Body of pancreas (tissue), 4 donors: Measurements from ENCODE around the gene JOSD2. TPM values are rescaled to one million over a fixed set of nuclear protein-coding genes. Genes with fewer than 3 reads are reported as not detected.

Source experiments
- ATAC-seq: fragments of 150-250 bp; one replicate; pipeline ENCODE4 v1.9.1; 2016
- DNase-seq, 4 donors: peaks; one replicate each; pipeline ENCODE4 v3.0.0-alpha.2; 2019
- H3K27ac ChIP-seq, 4 donors: fragments of 200-600 bp; sonication (generic); 1 replicate in 3 of 4; 2 replicates in 1 of 4; pipeline versions ENCODE4 v1.5.1 to v1.6.1; 2016 to 2019; ENCODE audit warnings: mild to moderate bottlenecking in 1 of 4, mixed read lengths in 1 of 4, moderate library complexity in 1 of 4
- H3K27me3 ChIP-seq, 2 donors: fragments of 200-600 bp; sonication (generic); one replicate each; pipeline ENCODE4 v1.6.0; 2016; ENCODE audit warnings: mild to moderate bottlenecking in 1 of 2
- H3K36me3 ChIP-seq, 2 donors: fragments of 200-600 bp; sonication (generic); replicated peaks in 1 of 2; 2 replicates each; pipeline ENCODE4 v1.5.1; 2016; ENCODE audit warnings: low read depth in 2 of 2; ENCODE audit not compliant: insufficient read depth in 1 of 2
- H3K4me1 ChIP-seq: fragments of 200-600 bp; sonication (generic); one replicate; pipeline ENCODE4 v1.6.0; 2016
- H3K4me3 ChIP-seq, 2 donors: fragments of 200-600 bp; sonication (generic); 1 replicate in 1 of 2; 2 replicates in 1 of 2; pipeline ENCODE4 v1.5.1; 2016 to 2019
- H3K9me3 ChIP-seq, 3 donors: fragments of 200-600 bp; sonication (generic); 1 replicate in 2 of 3; 2 replicates in 1 of 3; pipeline ENCODE4 v1.5.1; 2016
- CTCF ChIP-seq, 7 experiments: fragments of 450-650 bp in 4 of 7; fragments of 200-600 bp in 3 of 7; sonication (generic) in 3 of 7; IDR thresholded peaks; one replicate each; pipeline ENCODE4 v1.5.1; 2016 to 2019; ENCODE audit warnings: antibody characterized with exemption in 7 of 7
- POLR2A ChIP-seq, 3 donors: fragments of 450-650 bp; IDR thresholded peaks; one replicate each; pipeline ENCODE4 v1.6.1; 2016; ENCODE audit warnings: antibody characterized with exemption in 3 of 3, mild to moderate bottlenecking in 2 of 3
- WGBS, 2 donors: methylation state at CpG; one replicate each; pipeline ENCODE4 v1.1.5; 2017; 5-methylcytosine and 5-hydroxymethylcytosine counted together
- intact Hi-C: fragments of 100-400 bp; cut with DNase I; formaldehyde crosslinking; loops from one replicate; pipeline ENCODE4 v1.15.1; 2023
- total RNA-seq, 2 donors: library from RNA; depleted of rRNA; stranded (reverse); fragments of >200 nt; gene quantifications; one replicate each; pipeline ENCODE4 v1.1.0, GENCODE V29; 2016

Gene JOSD2
- total RNA-seq, 2 donors from 2014 or later, result 5.6 to 7.5 TPM

GRCh38 chr19:50485284-50485955, 25.6 kb downstream of the JOSD2 start:
- WGBS, 2 donors, result 83 to 87% methylated on average over 10 of the region's 10 CpGs
- TF ChIP-seq CTCF (IDR thresholded peaks at IDR 0.05) (no peak), POLR2A (IDR thresholded peaks at IDR 0.05) (no peak)
- DNase-seq (no peak), ATAC-seq (no peak)
- Histone ChIP-seq H3K27me3 (no peaks in the 10 kb centered on the region), H3K9me3 (no peaks in the 10 kb centered on the region), H3K4me1 (no peaks in the 10 kb centered on the region), H3K27ac (no peak overlapping the region), H3K36me3 (peaks cover 7 to 9% of the 10 kb centered on the region in 2 donors), H3K4me3 (no peak overlapping the region)
- intact Hi-C loops, result no loop called here

- DNase-seq (no peak), ATAC-seq (no peak)
- H3K4me1 ChIP-seq, result peaks cover 7% of the 10 kb centered on the region
- TF ChIP-seq CTCF (IDR thresholded peaks at IDR 0.05), result no peak
- no peak for TF ChIP-seq POLR2A (IDR thresholded peaks at IDR 0.05)
- no peaks in the 10 kb centered on the region for H3K9me3 ChIP-seq
- no peak overlapping the region for H3K4me3 ChIP-seq
- peaks cover 10 to 23% of the 10 kb centered on the region in 2 donors for H3K36me3 ChIP-seq
- 88 to 89% methylated on average over 10 of the region's 10 CpGs for WGBS, 2 donors
- intact Hi-C loops, result no loop called here
- no peak overlapping the region for H3K27ac ChIP-seq
- no peaks in the 10 kb centered on the region for H3K27me3 ChIP-seq
Measured at GRCh38 chr19:50482916-50483315, 28.1 kb downstream of the JOSD2 start.

- WGBS, 2 donors, result 88 to 98% methylated on average over 8 to 15 of the region's 16 CpGs
- no peak for DNase-seq
- H3K27ac ChIP-seq, result no peak overlapping the region
- H3K4me1 ChIP-seq, result peaks cover 12% of the 10 kb centered on the region
- no peaks in the 10 kb centered on the region for H3K9me3 ChIP-seq
- intact Hi-C loops, result no loop called here
- no peak overlapping the region for H3K4me3 ChIP-seq
- peaks cover 10 to 23% of the 10 kb centered on the region in 2 donors for H3K36me3 ChIP-seq
- ATAC-seq, result no peak
- H3K27me3 ChIP-seq, result no peaks in the 10 kb centered on the region
- TF ChIP-seq CTCF (IDR thresholded peaks at IDR 0.05) (no peak), POLR2A (IDR thresholded peaks at IDR 0.05) (no peak)
Measured at GRCh38 chr19:50482271-50482855, 28.6 kb downstream of the JOSD2 start.

GRCh38 chr19:50481351-50482149, 29.4 kb downstream of the JOSD2 start:
- intact Hi-C loops, result no loop called here
- Histone ChIP-seq H3K36me3 (peaks cover 10 to 23% of the 10 kb centered on the region in 2 donors), H3K9me3 (no peaks in the 10 kb centered on the region), H3K27ac (no peak overlapping the region), H3K4me1 (peaks cover 17% of the 10 kb centered on the region), H3K27me3 (no peaks in the 10 kb centered on the region), H3K4me3 (no peak overlapping the region)
- no peak for DNase-seq
- WGBS, 2 donors, result 92 to 94% methylated on average over 10 to 23 of the region's 27 CpGs
- no peak for TF ChIP-seq POLR2A (IDR thresholded peaks at IDR 0.05)
- no peak for TF ChIP-seq CTCF (IDR thresholded peaks at IDR 0.05)
- no peak for ATAC-seq
